Measurements from ENCODE around the gene DDAH1. TPM values are rescaled to one million over a fixed set of nuclear protein-coding genes. Genes with fewer than 3 reads are reported as not detected.

Gene DDAH1
- total and polyA plus RNA-seq, 2 of the 8 experiments (the other 6 are each of a cell fraction or from before 2014, with no cell fraction given) = 22.8 to 54.5 TPM

DNA sequence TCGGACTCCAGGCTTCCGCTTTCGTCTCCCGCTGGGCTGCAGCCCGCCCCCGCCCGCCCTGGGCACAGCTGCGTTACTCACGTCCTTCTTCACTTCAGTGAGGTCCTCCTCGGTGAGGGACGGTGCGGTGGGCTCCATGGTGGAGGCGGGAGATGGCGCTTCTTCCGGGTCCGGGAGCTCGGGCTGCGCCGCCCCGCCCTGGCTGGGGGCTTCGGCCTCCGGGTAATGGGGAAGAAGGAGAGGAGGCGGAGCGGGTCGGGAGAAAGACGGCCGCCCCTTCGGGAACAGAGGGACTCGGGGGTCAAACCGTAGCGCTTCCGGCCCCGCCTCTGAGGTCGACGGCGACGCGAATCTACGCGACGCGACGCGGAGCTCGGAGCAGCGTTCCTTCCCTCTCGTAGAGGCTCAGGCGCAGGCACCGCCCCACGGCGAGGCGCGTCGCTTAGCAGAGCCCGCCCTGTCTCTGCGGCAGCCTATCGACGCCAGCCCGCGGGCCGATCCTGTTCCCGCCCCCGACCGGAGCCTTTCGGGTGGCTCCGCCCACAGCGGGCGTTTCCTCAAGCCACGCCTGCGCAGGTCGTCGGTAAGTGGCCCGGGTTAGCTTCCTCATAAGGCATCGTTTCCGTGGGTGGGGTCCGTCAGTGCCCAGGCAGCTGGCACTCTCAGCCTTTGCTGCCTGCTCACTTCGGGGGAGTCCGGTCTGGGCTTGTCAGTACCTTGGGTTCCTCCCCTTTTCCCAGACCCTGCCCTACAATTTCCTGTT is 188.6 kb downstream of the DDAH1 start, which contains the start of gene BCL10 (continued):
- no peak for TF ChIP-seq NANOG (IDR thresholded peaks at IDR 0.05; ENCODE audit: insufficient read depth, low read depth, low read length, poor library complexity, severe bottlenecking)
- TF ChIP-seq, protein P1, sequence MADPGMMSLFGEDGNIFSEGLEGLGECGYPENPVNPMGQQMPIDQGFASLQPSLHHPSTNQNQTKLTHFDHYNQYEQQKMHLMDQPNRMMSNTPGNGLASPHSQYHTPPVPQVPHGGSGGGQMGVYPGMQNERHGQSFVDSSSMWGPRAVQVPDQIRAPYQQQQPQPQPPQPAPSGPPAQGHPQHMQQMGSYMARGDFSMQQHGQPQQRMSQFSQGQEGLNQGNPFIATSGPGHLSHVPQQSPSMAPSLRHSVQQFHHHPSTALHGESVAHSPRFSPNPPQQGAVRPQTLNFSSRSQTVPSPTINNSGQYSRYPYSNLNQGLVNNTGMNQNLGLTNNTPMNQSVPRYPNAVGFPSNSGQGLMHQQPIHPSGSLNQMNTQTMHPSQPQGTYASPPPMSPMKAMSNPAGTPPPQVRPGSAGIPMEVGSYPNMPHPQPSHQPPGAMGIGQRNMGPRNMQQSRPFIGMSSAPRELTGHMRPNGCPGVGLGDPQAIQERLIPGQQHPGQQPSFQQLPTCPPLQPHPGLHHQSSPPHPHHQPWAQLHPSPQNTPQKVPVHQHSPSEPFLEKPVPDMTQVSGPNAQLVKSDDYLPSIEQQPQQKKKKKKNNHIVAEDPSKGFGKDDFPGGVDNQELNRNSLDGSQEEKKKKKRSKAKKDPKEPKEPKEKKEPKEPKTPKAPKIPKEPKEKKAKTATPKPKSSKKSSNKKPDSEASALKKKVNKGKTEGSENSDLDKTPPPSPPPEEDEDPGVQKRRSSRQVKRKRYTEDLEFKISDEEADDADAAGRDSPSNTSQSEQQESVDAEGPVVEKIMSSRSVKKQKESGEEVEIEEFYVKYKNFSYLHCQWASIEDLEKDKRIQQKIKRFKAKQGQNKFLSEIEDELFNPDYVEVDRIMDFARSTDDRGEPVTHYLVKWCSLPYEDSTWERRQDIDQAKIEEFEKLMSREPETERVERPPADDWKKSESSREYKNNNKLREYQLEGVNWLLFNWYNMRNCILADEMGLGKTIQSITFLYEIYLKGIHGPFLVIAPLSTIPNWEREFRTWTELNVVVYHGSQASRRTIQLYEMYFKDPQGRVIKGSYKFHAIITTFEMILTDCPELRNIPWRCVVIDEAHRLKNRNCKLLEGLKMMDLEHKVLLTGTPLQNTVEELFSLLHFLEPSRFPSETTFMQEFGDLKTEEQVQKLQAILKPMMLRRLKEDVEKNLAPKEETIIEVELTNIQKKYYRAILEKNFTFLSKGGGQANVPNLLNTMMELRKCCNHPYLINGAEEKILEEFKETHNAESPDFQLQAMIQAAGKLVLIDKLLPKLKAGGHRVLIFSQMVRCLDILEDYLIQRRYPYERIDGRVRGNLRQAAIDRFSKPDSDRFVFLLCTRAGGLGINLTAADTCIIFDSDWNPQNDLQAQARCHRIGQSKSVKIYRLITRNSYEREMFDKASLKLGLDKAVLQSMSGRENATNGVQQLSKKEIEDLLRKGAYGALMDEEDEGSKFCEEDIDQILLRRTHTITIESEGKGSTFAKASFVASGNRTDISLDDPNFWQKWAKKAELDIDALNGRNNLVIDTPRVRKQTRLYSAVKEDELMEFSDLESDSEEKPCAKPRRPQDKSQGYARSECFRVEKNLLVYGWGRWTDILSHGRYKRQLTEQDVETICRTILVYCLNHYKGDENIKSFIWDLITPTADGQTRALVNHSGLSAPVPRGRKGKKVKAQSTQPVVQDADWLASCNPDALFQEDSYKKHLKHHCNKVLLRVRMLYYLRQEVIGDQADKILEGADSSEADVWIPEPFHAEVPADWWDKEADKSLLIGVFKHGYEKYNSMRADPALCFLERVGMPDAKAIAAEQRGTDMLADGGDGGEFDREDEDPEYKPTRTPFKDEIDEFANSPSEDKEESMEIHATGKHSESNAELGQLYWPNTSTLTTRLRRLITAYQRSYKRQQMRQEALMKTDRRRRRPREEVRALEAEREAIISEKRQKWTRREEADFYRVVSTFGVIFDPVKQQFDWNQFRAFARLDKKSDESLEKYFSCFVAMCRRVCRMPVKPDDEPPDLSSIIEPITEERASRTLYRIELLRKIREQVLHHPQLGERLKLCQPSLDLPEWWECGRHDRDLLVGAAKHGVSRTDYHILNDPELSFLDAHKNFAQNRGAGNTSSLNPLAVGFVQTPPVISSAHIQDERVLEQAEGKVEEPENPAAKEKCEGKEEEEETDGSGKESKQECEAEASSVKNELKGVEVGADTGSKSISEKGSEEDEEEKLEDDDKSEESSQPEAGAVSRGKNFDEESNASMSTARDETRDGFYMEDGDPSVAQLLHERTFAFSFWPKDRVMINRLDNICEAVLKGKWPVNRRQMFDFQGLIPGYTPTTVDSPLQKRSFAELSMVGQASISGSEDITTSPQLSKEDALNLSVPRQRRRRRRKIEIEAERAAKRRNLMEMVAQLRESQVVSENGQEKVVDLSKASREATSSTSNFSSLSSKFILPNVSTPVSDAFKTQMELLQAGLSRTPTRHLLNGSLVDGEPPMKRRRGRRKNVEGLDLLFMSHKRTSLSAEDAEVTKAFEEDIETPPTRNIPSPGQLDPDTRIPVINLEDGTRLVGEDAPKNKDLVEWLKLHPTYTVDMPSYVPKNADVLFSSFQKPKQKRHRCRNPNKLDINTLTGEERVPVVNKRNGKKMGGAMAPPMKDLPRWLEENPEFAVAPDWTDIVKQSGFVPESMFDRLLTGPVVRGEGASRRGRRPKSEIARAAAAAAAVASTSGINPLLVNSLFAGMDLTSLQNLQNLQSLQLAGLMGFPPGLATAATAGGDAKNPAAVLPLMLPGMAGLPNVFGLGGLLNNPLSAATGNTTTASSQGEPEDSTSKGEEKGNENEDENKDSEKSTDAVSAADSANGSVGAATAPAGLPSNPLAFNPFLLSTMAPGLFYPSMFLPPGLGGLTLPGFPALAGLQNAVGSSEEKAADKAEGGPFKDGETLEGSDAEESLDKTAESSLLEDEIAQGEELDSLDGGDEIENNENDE (IDR thresholded peaks at IDR 0.05; ENCODE audit: insufficient replicate concordance, low read length) = no peak
